Measurements from ENCODE around the gene DDX24.

Gene DDX24

DNA sequence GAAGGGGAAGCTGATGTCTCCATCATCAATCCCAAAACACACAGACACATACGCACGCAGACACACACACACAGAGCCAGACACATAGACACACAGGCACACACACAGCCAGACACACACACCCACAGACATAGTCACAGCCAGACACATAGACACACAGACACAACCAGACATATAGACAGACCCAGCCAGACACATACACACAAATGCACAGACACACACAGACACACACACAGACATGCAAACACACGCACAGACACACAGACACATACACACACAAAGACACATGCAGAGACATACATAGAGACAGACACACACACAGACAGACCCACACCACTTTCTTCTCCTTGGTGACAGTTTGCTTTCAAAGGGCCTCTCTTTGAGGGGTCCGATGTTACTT is 77.6 kb downstream of the DDX24 start:
- H3K4me3 ChIP-seq (ENCODE audit: low read depth, low read length) = no peak overlapping the region
- no peak for DNase-seq (ENCODE audit: low read depth)
- TF ChIP-seq, protein P1, sequence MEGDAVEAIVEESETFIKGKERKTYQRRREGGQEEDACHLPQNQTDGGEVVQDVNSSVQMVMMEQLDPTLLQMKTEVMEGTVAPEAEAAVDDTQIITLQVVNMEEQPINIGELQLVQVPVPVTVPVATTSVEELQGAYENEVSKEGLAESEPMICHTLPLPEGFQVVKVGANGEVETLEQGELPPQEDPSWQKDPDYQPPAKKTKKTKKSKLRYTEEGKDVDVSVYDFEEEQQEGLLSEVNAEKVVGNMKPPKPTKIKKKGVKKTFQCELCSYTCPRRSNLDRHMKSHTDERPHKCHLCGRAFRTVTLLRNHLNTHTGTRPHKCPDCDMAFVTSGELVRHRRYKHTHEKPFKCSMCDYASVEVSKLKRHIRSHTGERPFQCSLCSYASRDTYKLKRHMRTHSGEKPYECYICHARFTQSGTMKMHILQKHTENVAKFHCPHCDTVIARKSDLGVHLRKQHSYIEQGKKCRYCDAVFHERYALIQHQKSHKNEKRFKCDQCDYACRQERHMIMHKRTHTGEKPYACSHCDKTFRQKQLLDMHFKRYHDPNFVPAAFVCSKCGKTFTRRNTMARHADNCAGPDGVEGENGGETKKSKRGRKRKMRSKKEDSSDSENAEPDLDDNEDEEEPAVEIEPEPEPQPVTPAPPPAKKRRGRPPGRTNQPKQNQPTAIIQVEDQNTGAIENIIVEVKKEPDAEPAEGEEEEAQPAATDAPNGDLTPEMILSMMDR (IDR thresholded peaks at IDR 0.05; ENCODE audit: insufficient read depth, low read depth, low read length, missing control alignments) = no peak

DNA sequence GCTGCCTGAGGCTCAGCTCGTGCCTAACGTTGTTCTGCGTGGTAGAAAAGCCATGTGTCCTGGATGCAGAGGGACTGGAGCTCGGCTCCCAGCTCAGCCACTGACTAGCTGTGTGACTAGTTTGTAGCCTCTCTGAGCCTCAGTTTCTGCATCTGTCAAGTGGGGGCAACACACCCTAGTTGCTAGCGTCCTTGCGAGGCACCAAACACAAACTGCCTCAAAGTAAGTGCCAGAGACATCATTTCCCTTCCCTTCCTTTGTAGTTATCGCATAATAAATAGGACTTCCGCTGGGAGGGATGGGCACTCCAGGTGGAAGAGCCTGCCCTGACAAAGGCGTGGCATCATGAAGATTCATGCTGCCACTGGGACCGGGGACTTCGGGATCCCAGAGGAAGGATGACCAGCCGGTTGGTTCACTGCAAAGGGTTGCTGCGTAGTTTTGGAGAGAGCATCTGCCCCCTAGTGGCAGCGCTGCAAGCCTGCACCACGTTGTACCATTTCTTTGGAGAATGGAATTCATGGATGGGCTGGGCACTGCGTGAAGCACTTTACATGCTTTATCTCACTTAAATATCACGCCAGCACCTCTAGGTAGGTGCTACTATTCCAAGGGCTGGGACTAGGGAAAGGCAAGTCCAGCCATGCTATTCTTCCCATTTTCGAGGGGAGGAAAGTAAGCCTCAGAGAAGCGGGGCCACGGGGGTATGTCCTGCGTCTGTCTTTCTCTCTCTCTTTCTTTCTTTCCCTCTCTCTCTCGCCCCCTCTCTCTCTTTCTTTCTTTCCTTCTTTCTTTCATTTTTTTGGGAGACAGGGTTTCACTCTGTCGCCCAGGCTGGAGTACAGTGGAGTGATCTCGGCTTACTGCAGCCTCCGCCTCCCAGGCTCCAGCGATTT is 79.3 kb downstream of the DDX24 start:
- TF ChIP-seq, protein P1 (IDR thresholded peaks at IDR 0.05; ENCODE audit: insufficient read depth, low read depth, low read length, missing control alignments) = peak; percentile 99
- DNase-seq (ENCODE audit: low read depth) = peak; percentile 75
- H3K4me3 ChIP-seq (ENCODE audit: low read depth, low read length) = no peak overlapping the region

DNA sequence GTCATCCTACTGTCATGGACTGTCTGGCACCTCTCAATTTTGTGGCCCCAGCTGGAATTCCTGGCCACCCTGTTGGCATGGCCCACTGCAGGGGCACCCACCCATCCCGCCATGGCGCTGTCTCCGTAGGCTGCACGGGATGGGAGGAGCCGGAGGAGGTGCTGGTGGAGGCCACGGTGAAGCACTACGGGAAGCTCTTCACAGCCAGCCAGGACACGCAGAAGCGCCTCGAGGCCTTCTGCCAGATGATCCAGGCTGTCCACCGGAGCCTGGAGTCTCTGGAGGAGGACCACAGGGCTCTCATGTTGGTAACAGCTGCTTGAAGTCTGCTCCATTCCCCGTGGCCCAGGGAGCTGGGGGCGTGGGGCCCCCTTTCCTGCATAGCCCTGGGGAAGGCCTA is 80.0 kb downstream of the DDX24 start:
- DNase-seq (ENCODE audit: low read depth) = no peak
- no peak overlapping the region for H3K4me3 ChIP-seq (ENCODE audit: low read depth, low read length)

GRCh38 chr14:94000267-94000666 is 80.7 kb downstream of the DDX24 start:
- no peak for DNase-seq (ENCODE audit: low read depth)
- TF ChIP-seq, protein P1 (IDR thresholded peaks at IDR 0.05; ENCODE audit: insufficient read depth, low read depth, low read length, missing control alignments) = no peak
- no peak overlapping the region for H3K4me3 ChIP-seq (ENCODE audit: low read depth, low read length)

More for the DNA sequence above, 80.0 kb downstream of the DDX24 start:
- TF ChIP-seq, protein P1 (IDR thresholded peaks at IDR 0.05; ENCODE audit: insufficient read depth, low read depth, low read length, missing control alignments) = no peak

GRCh38 chr14:93999573-93999972 is 81.4 kb downstream of the DDX24 start:
- no peak overlapping the region for H3K4me3 ChIP-seq (ENCODE audit: low read depth, low read length)
- peak; percentile 69 for DNase-seq (ENCODE audit: low read depth)
- TF ChIP-seq, protein P1 (IDR thresholded peaks at IDR 0.05; ENCODE audit: insufficient read depth, low read depth, low read length, missing control alignments) = peak; percentile 16

DNA sequence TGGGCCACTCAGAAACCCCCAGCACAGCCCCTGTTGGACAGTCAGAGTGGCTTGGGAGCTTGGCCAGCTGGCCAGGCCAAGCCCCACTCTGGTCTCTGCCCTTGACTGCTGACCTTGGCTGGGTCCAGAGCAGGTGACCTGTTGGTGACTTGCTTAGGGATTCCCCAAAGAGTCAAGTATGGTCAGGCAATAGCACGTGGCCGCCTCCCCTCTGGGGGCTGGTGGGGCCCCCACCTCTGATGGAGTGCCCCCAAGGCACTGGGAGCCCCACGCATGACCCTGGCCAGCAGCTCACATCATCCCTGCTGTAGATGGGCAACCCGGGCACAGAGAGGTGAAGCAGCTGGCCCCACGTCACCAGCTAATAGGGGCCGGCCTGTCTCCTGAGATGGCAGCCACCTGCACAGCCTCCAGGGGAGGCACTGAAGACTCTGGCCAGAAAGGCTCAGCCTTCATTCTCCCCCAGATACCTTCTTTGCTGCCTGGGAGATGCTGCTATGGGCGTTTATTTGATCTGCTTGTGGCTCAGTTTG is 82.1 kb downstream of the DDX24 start:
- peak; percentile 32 for DNase-seq (ENCODE audit: low read depth)
- TF ChIP-seq, protein P1 (IDR thresholded peaks at IDR 0.05; ENCODE audit: insufficient read depth, low read depth, low read length, missing control alignments) = no peak
- no peak overlapping the region for H3K4me3 ChIP-seq (ENCODE audit: low read depth, low read length)

All from GM12865 (cell line).